Nephron progenitor cell (in vitro differentiated cells): Measurements from ENCODE around the gene OXT.

ENCODE experiments used
- DNase-seq: peaks from one replicate; pipeline ENCODE4 v3.0.0; 2021
- H3K27ac Mint-ChIP-seq: 2 replicates; pipeline ENCODE4 v1.8.0; 2021; ENCODE audit warnings: mild to moderate bottlenecking, moderate library complexity, mixed read lengths
- H3K27me3 Mint-ChIP-seq: 2 replicates; pipeline ENCODE4 v1.8.0; 2021; ENCODE audit warnings: mild to moderate bottlenecking, low read depth, mixed read lengths; ENCODE audit not compliant: poor library complexity
- H3K36me3 Mint-ChIP-seq: 2 replicates; pipeline ENCODE4 v1.8.0; 2021; ENCODE audit warnings: low read depth, mixed read lengths
- H3K4me1 Mint-ChIP-seq: 2 replicates; pipeline ENCODE4 v1.8.0; 2021; ENCODE audit warnings: mixed read lengths
- H3K4me3 Mint-ChIP-seq: 2 replicates; pipeline ENCODE4 v1.8.0; 2021; ENCODE audit warnings: mild to moderate bottlenecking, moderate library complexity, mixed read lengths
- H3K9me3 Mint-ChIP-seq: 2 replicates; pipeline ENCODE4 v1.8.0; 2021; ENCODE audit warnings: mild to moderate bottlenecking, moderate library complexity, mixed read lengths
- CTCF ChIP-seq: fragments of 200-600 bp; sonication (generic); IDR thresholded peaks from 2 replicates; pipeline ENCODE4 v1.5.0; 2021; ENCODE audit warnings: antibody characterized with exemption

OXT gene

GRCh38 chr20:3092611-3093379, 21.4 kb downstream of the OXT start:
- H3K27me3 Mint-ChIP-seq: peaks cover 68% of the 10 kb centered on the region
- H3K4me3 Mint-ChIP-seq: peak overlapping the region; percentile 80
- DNase-seq: peak; percentile 48
- H3K4me1 Mint-ChIP-seq: peaks cover 4% of the 10 kb centered on the region
- no peak overlapping the region for H3K27ac Mint-ChIP-seq
- no peaks in the 10 kb centered on the region for H3K36me3 Mint-ChIP-seq
- no peak for TF ChIP-seq CTCF
- H3K9me3 Mint-ChIP-seq: peaks cover 5% of the 10 kb centered on the region

- Mint-ChIP-seq H3K4me1 (peaks cover 4% of the 10 kb centered on the region), H3K27me3 (peaks cover 61% of the 10 kb centered on the region), H3K27ac (no peak overlapping the region), H3K4me3 (no peak overlapping the region), H3K9me3 (peaks cover 5% of the 10 kb centered on the region), H3K36me3 (no peaks in the 10 kb centered on the region)
- TF ChIP-seq CTCF: no peak
- DNase-seq: no peak
These were observed 22.5 kb downstream of the OXT start for GRCh38 chr20:3093861-3094361.

- no peaks in the 10 kb centered on the region for H3K9me3 Mint-ChIP-seq
- no peak for DNase-seq
- H3K27me3 Mint-ChIP-seq: peaks cover 57% of the 10 kb centered on the region
- H3K27ac Mint-ChIP-seq: no peak overlapping the region
- no peak for TF ChIP-seq CTCF
- H3K36me3 Mint-ChIP-seq: no peaks in the 10 kb centered on the region
- H3K4me3 Mint-ChIP-seq: no peak overlapping the region
- peaks cover 4% of the 10 kb centered on the region for H3K4me1 Mint-ChIP-seq
These were observed 23.6 kb downstream of the OXT start for GRCh38 chr20:3094848-3095629.

- TF ChIP-seq CTCF: no peak
- H3K9me3 Mint-ChIP-seq: no peaks in the 10 kb centered on the region
These were observed 29.1 kb downstream of the OXT start for GRCh38 chr20:3100480-3100879.

GRCh38 chr20:3101251-3101650, 29.8 kb downstream of the OXT start:
- peaks cover 16% of the 10 kb centered on the region for H3K27me3 Mint-ChIP-seq
- no peak for DNase-seq
- no peak overlapping the region for H3K4me3 Mint-ChIP-seq
- H3K9me3 Mint-ChIP-seq: no peaks in the 10 kb centered on the region
- no peak for TF ChIP-seq CTCF
- no peak overlapping the region for H3K27ac Mint-ChIP-seq
- H3K4me1 Mint-ChIP-seq: peaks cover 8% of the 10 kb centered on the region
- no peaks in the 10 kb centered on the region for H3K36me3 Mint-ChIP-seq

More at GRCh38 chr20:3100480-3100879, 29.1 kb downstream of the OXT start:
- no peak for DNase-seq
- no peak overlapping the region for H3K27ac Mint-ChIP-seq
- H3K36me3 Mint-ChIP-seq: no peaks in the 10 kb centered on the region
- H3K4me1 Mint-ChIP-seq: peaks cover 8% of the 10 kb centered on the region
- peaks cover 21% of the 10 kb centered on the region for H3K27me3 Mint-ChIP-seq
- no peak overlapping the region for H3K4me3 Mint-ChIP-seq
